Hepatocyte (in vitro differentiated cells): ENCODE data around the gene ABI1. TPM values are rescaled to one million over a fixed set of nuclear protein-coding genes. Genes with fewer than 3 reads are reported as not detected.
A peak's percentile ranks its signal among the peaks of the same experiment; 100 is the strongest.

Experiments used
- DNase-seq: peaks from one replicate; pipeline ENCODE4 v3.0.0-alpha.2; 2016; ENCODE audit warnings: low spot score
- H2AFZ ChIP-seq: fragments of 200-600 bp; sonication (generic); 2 replicates; pipeline ENCODE4 v1.6.0; 2016; ENCODE audit warnings: antibody characterized with exemption, mild to moderate bottlenecking
- H3K27ac ChIP-seq: fragments of 200-600 bp; sonication (generic); 2 replicates; pipeline ENCODE4 v1.5.1; 2016; ENCODE audit warnings: mild to moderate bottlenecking
- H3K27me3 ChIP-seq: fragments of 200-600 bp; sonication (generic); 2 replicates; pipeline ENCODE4 v1.6.1; 2016
- H3K36me3 ChIP-seq: fragments of 200-600 bp; sonication (generic); replicated peaks from 2 replicates; pipeline ENCODE4 v1.5.1; 2016; ENCODE audit warnings: low read depth; ENCODE audit not compliant: insufficient read depth
- H3K4me1 ChIP-seq: fragments of 200-600 bp; sonication (generic); 2 replicates; pipeline ENCODE4 v1.5.1; 2016; ENCODE audit warnings: mild to moderate bottlenecking, moderate library complexity; ENCODE audit not compliant: insufficient read depth
- H3K4me2 ChIP-seq: fragments of 200-600 bp; sonication (generic); 2 replicates; pipeline ENCODE4 v1.6.0; 2016
- H3K4me3 ChIP-seq: fragments of 200-600 bp; sonication (generic); 2 replicates; pipeline ENCODE4 v1.5.1; 2016; ENCODE audit warnings: mild to moderate bottlenecking
- H3K79me2 ChIP-seq: fragments of 200-600 bp; sonication (generic); 2 replicates; pipeline ENCODE4 v1.6.0; 2017; ENCODE audit warnings: mild to moderate bottlenecking
- H3K9me2 ChIP-seq: fragments of 200-600 bp; sonication (generic); replicated peaks from 2 replicates; pipeline ENCODE4 v1.6.0; 2017; ENCODE audit warnings: mild to moderate bottlenecking; ENCODE audit not compliant: insufficient read depth
- H3K9me3 ChIP-seq: fragments of 200-600 bp; sonication (generic); 2 replicates; pipeline ENCODE4 v1.5.1; 2016; ENCODE audit warnings: low read depth, mild to moderate bottlenecking
- H4K20me1 ChIP-seq: fragments of 200-600 bp; sonication (generic); 2 replicates; pipeline ENCODE4 v1.6.0; 2016; ENCODE audit warnings: mild to moderate bottlenecking; ENCODE audit not compliant: insufficient read depth, poor library complexity, severe bottlenecking
- EZH2 ChIP-seq: fragments of 200-600 bp; sonication (generic); IDR thresholded peaks from 2 replicates; pipeline ENCODE4 v1.6.1; 2016; ENCODE audit warnings: antibody characterized with exemption, mild to moderate bottlenecking, borderline replicate concordance
- EZH2phosphoT487 ChIP-seq: fragments of 200-600 bp; sonication (generic); IDR thresholded peaks from one replicate; pipeline ENCODE4 v1.6.1; 2018; ENCODE audit warnings: antibody characterized with exemption, mild to moderate bottlenecking, low read depth, moderate library complexity; ENCODE audit not compliant: unreplicated experiment, severe bottlenecking
- WGBS: methylation state at CpG from one replicate; pipeline ENCODE4 v1.1.6; 2016; ENCODE audit warnings: low lambda C conversion rate; ENCODE audit errors: missing lambda C conversion rate; 5-methylcytosine and 5-hydroxymethylcytosine counted together
- polyA plus RNA-seq: library from polyadenylated mRNA; unstranded; fragments of >200 nt; fragmentation: Nextera tagmentation; extraction: Ambion mirVana; gene quantifications from 2 replicates; pipeline ENCODE4 v1.2.1, GENCODE V29; 2016
- total RNA-seq: library from RNA; depleted of rRNA; stranded (reverse); fragments of >200 nt; gene quantifications from 2 replicates; pipeline ENCODE4 v1.2.3, GENCODE V29; 2014
- TF ChIP-seq, protein P1 (sequence below): fragments of 200-600 bp; sonication (generic); IDR thresholded peaks from 2 replicates; pipeline ENCODE4 v1.5.1; 2016; ENCODE audit warnings: antibody characterized with exemption, mild to moderate bottlenecking; ENCODE audit not compliant: poor library complexity

Gene ABI1
- total and polyA plus RNA-seq, 2 experiments from 2014 or later, result 30.5 to 46.1 TPM

DNA sequence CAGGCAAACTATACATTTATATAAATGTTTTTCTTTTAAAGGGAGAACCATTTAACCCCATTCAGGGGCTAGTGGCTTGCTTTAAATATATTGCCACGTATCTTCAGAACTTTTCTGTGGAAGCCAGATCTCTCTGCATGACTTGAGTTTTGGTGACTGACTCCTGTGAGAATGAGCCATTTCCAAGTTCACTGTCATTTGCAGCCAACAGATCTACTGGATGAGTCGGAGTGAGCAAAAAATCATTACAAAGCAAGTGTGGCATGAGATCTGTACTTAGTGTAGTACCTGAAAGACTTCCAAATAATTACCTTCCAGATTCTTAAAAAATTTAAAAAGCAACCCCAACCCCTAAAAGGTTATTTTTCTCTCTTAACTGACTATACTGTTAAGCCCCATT lies 117.7 kb downstream of the ABI1 start:
- Histone ChIP-seq H3K4me1 (no peaks in the 10 kb centered on the region), H3K36me3 (no peaks in the 10 kb centered on the region), H3K9me3 (no peaks in the 10 kb centered on the region), H2AFZ (no peak overlapping the region), H3K4me3 (no peak overlapping the region), H3K79me2 (no peaks in the 10 kb centered on the region), H3K27me3 (no peaks in the 10 kb centered on the region), H4K20me1 (no peaks in the 10 kb centered on the region), H3K27ac (no peak overlapping the region), H3K4me2 (no peak overlapping the region), H3K9me2 (no peaks in the 10 kb centered on the region)
- TF ChIP-seq, protein P1, sequence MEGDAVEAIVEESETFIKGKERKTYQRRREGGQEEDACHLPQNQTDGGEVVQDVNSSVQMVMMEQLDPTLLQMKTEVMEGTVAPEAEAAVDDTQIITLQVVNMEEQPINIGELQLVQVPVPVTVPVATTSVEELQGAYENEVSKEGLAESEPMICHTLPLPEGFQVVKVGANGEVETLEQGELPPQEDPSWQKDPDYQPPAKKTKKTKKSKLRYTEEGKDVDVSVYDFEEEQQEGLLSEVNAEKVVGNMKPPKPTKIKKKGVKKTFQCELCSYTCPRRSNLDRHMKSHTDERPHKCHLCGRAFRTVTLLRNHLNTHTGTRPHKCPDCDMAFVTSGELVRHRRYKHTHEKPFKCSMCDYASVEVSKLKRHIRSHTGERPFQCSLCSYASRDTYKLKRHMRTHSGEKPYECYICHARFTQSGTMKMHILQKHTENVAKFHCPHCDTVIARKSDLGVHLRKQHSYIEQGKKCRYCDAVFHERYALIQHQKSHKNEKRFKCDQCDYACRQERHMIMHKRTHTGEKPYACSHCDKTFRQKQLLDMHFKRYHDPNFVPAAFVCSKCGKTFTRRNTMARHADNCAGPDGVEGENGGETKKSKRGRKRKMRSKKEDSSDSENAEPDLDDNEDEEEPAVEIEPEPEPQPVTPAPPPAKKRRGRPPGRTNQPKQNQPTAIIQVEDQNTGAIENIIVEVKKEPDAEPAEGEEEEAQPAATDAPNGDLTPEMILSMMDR, result no peak
- TF ChIP-seq EZH2 (no peak), EZH2phosphoT487 (no peak)
- WGBS, result 97% methylated on average over 2 of the region's 2 CpGs
- no peak for DNase-seq

DNA sequence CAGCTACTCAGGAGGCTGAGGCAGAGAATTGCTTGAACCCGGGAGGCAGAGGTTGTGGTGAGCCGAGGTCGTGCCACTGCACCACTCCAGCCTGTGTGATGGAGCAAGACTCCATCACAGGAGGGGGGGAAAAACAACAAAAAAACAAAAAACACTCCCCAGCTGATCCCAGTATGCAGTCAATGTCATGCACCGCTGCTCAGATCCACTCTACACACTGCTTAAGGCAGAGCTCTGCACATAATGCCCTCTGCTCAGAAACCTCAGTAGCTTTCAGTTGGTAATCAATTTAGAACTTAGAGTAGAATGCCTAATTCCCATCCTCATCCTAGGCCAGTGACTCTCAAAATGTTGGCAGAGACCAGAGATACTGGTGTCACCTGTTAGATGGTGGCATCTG lies 119.4 kb downstream of the ABI1 start:
- no peak overlapping the region for H2AFZ ChIP-seq
- H3K36me3 ChIP-seq, result no peaks in the 10 kb centered on the region
- no peaks in the 10 kb centered on the region for H3K9me2 ChIP-seq
- DNase-seq, result no peak
- TF ChIP-seq EZH2, result no peak
- no peak for TF ChIP-seq EZH2phosphoT487
- TF ChIP-seq, protein P1, result no peak
- H4K20me1 ChIP-seq, result no peaks in the 10 kb centered on the region
- no peaks in the 10 kb centered on the region for H3K79me2 ChIP-seq
- H3K27ac ChIP-seq, result no peak overlapping the region
- no peaks in the 10 kb centered on the region for H3K9me3 ChIP-seq
- H3K4me3 ChIP-seq, result no peak overlapping the region
- H3K27me3 ChIP-seq, result no peaks in the 10 kb centered on the region
- no peak overlapping the region for H3K4me2 ChIP-seq
- WGBS, result 98% methylated on average over 4 of the region's 4 CpGs
- no peaks in the 10 kb centered on the region for H3K4me1 ChIP-seq

DNA sequence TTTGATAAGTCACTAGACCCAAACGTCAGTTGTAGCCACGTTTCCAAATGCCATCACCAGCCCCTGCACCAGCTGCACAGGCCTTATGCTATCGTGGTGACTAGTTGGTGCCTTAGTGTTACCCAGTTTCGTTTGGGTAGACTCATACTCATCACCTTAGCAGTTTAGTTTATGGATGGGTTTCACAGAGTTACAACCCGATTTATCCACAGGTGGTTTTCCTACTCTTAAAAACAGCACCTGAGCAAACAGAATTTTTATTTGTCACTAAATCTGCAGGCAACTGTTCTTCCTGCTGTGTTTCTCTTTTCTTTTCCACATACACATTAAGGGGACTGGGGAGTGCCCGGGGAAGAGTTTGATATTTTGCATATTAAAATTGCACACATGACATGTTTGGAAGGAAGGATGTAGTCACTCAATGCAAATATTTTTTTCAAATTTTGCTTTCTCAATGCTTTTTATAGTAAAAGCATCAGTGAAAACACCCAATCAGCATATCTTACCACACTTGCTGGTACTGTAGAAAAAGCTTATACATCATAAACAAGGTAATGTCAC lies 121.6 kb downstream of the ABI1 start:
- Histone ChIP-seq H3K4me1 (peaks cover 13% of the 10 kb centered on the region), H3K9me2 (no peaks in the 10 kb centered on the region), H3K4me2 (no peak overlapping the region), H3K79me2 (no peaks in the 10 kb centered on the region), H3K36me3 (no peaks in the 10 kb centered on the region), H3K27ac (peak overlapping the region; percentile 85), H4K20me1 (no peaks in the 10 kb centered on the region), H3K4me3 (no peak overlapping the region), H3K27me3 (no peaks in the 10 kb centered on the region), H3K9me3 (no peaks in the 10 kb centered on the region), H2AFZ (no peak overlapping the region)
- TF ChIP-seq EZH2phosphoT487 (no peak), EZH2 (no peak)
- TF ChIP-seq, protein P1, result no peak
- 88% methylated on average over 6 of the region's 6 CpGs for WGBS
- DNase-seq, result no peak

DNA sequence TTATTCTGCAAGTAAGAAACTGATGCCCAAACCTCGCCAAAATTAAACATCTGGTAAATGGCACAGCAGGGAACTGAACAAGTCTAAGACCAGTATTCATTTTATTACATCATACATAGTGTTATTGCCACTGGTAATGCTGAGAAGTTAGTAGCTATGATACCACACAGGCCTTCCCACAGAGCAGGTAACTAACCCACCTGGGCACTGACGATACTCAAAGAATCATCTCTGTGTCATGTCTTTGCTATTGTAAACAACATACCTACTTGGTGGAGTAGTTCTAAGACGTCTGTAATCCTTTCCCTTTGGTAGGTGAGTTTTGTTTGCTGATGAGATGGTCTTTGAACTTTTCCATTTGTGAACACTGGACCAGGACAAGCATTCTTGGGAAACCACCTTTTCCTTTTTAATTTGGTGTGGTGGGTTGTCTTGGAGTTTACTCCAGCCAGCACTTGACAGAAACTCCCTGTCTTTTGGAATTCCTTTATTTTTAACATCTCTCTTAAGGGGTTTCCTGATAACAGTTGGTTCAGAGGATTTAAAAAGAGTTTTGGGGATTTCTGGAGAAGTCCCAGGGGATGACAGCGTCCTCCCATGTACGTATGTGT lies 122.4 kb downstream of the ABI1 start:
- Histone ChIP-seq H3K27ac (peak overlapping the region; percentile 85), H3K27me3 (no peaks in the 10 kb centered on the region), H4K20me1 (no peaks in the 10 kb centered on the region), H3K9me3 (no peaks in the 10 kb centered on the region), H3K79me2 (no peaks in the 10 kb centered on the region), H3K9me2 (no peaks in the 10 kb centered on the region), H3K36me3 (no peaks in the 10 kb centered on the region), H3K4me1 (peaks cover 18% of the 10 kb centered on the region), H2AFZ (no peak overlapping the region), H3K4me3 (no peak overlapping the region), H3K4me2 (no peak overlapping the region)
- WGBS, result 81% methylated on average over 5 of the region's 5 CpGs
- peak; percentile 31 for DNase-seq
- TF ChIP-seq, protein P1, result no peak
- no peak for TF ChIP-seq EZH2phosphoT487
- TF ChIP-seq EZH2, result no peak
